T-helper 1 cell treated with Interleukin-12 subunit alpha and Interleukin-12 subunit beta and Interleukin-4 antibody, amounts not matched to agents 30 ng/mL and 1 ng/mL, for 36 hours (primary cell): ENCODE results near the gene ZNHIT6. TPM values are rescaled to one million over a fixed set of nuclear protein-coding genes. Genes with fewer than 3 reads are reported as not detected.

Experiments used
- intact Hi-C: fragments of 100-400 bp; cut with micrococcal nuclease; formaldehyde crosslinking; loops from one replicate; pipeline ENCODE4 v1.15.1; 2024
- total RNA-seq: library from RNA; stranded (reverse); gene quantifications from 2 replicates; pipeline ENCODE4 v1.2.3, GENCODE V29; 2022

The ZNHIT6 gene
- total RNA-seq, 1 donor from 2014 or later: 19.5 TPM

DNA sequence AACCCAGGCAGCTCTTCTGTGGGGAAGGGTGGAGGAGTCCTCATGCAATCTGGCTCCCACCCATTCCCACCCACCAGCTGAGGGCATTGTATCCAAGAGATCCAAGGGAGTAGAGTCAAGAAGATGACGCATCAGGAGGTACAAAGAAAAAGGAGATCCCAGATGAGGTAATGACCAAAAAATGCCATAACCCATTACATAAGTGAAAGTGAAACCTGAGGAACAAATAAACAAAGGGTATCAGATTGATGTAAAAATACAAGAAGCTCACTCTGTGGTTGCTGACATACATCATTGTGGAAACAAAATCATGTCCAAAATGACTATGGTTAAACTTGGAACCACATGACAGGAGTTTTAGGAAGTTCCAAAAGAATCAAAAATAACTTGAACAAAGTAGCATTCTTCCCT, 85.2 kb downstream of the ZNHIT6 start:
- intact Hi-C loops: loop anchor here (2.0 kb wide), 1 partner anchor 86 kb away; the partner anchor contains the start of gene ZNHIT6

DNA sequence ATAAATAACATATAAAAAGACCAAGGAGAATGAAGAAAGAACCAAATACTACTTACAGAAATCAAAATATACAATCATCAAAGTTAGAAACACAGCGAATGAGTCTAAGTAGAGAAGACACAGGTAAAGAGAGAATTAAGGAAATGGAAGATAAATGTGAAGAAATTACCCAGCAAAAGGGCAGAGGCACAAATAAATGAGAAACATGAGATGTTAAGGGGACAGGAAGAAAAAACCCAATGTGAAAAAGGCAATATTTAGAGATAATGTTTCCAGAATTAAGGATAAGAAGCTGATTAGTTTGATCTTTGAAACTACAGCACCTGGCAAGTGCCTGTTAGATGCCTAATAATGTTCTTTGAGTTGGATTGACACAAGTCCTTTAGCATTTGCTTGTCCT, 86.8 kb downstream of the ZNHIT6 start:
- intact Hi-C loops: no loop called here

DNA sequence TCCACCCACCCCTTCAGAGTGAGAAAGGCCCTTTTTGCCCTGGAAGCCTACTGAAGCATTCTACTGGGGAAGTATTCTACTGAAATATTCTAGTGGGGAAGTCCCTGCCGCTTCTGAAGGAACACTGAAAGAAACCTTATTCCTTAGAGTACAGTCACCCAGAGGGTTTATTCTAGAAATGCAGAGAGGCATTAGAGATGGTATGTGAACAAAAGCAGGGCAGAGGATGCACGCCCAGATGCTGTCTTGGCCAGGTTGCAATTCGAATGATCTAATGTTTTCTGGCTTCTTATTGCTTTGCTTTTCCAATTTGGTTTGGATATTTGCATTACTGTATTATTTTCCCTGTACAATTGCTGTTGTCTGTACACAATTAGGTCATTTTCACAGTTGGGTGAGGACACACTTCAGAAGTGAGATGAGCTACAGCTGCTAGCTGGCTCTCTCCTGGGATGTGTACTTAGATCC, 90.6 kb downstream of the ZNHIT6 start:
- intact Hi-C loops: loop anchor here (2.0 kb wide), 1 partner anchor 21 kb away; no protein-coding TSS in a partner anchor

DNA sequence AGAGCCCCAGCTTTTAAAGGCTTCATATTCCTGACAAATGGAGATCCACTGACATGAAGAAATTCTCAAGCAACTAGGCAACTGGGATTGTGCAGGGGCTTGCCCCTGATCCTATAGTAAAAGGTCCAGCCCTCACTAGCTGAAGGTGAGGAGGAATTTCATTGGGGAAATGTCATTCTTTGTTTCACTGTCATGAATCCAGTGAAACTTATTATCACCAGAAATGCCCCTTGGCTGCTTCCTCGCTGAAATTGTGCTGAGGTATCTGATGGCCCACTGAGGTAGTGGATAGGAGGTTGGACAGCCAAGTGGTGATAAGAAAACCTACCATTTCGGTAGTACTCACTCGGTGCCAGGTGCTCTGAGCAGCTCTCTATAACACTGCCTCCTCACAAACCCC, 91.5 kb downstream of the ZNHIT6 start:
- intact Hi-C loops: no loop called here

DNA sequence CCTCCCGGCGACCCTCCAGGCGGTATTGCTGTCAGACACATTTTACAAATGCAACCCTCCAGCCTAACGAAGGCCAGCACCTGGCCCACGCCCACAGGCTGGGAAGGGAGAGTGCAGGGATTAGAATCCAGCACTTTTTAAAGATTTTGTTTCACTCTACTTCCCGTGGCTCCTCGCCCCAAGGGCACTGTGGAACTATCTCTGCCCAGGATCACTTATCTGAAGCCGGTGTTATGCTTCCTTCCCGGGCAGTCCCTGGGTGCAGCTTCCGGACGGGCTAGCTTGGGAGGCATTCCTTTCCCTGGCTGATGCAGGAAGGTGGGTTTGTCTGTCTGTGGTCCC, 91.9 kb downstream of the ZNHIT6 start:
- intact Hi-C loops: no loop called here

DNA sequence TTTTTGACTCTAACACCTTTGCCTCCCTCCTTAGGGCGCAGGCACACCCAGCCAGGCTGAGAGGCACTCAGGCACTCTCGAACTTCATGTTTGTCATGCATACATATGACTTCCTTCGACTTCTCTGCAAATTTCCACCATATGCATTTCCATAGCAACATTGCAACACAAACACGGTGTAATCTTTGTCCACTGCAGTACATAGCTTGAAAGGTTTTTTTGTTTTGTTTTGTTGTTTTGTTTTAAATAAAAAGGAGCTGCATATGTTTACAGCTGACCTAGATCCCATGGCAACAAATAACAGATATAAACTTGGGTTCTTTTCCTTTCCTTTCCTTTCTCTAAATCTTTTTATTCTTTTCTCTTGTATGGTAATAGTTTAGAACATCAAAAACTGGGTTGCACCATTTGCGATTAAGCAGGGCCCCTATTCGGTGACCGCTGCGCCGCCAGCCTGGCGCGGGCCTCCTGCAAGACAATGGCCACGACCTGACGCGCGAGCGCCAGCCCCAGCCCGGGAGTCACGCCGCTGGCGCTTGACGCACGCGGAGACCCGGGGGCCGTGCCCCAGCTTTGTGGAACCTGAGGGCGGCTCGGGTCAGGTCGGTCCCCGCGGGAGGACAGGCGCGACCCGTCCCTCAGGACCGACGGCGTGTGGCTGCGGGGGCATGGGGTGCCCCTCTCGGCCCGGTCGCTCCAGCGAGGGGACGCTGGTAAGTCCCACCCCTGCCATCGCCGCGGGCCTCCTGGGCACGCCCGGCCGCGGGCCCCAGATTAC, 92.5 kb downstream of the ZNHIT6 start:
- intact Hi-C loops: no loop called here

DNA sequence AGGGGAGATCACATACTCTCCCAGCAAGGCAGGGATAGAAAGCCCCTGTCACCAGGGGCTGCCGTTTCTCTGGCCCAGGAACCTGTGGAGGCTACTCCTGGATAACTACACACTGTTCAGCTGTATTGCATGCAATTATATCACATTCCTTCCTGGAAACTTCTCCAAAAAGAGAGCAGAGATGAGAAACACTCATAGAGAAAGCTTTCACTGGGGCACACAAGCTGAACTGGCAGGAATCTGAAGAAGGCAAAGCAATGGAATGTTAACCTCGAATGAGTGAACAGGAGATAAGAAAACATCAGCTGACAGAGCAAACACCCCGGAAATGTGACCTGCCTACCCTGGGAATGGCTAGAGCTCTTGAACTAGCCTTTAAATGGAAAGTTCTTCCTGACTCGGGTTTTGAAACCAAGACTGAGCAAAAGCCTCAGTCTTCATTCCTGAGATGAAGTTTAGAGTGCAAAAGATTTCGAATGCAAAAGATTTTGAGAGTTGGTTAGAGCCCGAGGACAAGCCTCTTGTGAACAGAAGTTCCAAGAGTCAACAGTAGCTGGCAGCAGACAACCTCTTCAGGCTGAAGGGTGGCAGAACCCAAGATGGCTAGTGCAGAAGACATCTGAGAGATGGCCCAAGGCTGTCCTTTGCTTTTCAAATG, 95.4 kb downstream of the ZNHIT6 start:
- intact Hi-C loops: no loop called here

DNA sequence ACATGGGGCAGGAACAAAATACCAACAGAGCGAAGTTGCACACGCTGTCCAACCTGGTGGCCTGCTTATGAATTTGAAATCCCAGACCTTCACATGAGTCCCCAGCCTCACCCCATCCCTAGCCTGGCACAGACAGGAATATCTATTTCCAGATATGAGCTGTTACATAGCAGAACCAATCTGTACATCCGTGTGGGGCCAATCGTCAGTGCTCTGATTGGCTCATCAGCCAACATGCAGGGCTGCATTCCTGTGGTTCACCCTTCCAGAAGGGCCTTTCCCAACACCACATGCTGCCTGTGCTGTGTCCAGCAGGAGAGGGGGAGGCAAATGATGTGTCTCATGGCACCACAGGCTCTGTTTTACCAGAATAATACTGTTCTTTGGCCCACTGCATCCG, 96.4 kb downstream of the ZNHIT6 start:
- intact Hi-C loops: no loop called here

DNA sequence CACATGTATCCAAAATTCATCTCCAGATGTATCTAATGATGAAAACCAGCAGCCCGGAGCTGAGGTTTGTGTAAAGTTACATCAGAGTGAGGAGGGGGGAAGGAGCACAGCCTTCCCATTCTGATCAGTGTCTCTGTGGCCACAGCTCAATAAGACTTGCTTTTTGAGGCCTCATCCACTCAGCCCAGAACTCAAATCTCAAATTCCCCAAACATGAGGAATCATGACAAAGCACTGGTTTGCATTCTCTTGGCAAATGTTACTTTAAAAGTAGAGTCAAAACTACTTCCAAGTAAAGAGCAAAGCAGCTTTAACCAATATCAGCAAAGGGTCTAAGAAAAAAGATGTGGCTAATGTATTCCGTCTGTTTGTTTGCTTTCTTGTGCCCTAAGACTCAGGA, 96.8 kb downstream of the ZNHIT6 start:
- intact Hi-C loops: no loop called here

DNA sequence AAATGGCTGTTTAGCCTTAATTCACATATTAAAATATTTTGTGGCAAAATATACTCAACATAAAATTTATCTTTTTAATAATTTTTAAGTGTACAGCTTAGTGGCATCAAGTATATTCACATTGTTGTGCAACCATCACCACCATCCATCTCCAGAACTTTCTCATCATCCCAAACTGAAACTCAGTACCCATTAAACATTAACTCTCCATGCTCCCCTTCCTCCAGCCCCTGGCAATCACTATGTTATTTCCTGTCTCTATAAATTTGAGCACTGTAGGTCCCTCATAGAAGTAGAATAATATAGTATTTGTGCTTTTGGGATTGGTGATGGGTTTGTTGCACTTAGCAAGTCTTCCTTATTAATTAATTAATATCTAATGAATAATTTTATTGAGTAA, 98.3 kb downstream of the ZNHIT6 start:
- intact Hi-C loops: no loop called here

DNA sequence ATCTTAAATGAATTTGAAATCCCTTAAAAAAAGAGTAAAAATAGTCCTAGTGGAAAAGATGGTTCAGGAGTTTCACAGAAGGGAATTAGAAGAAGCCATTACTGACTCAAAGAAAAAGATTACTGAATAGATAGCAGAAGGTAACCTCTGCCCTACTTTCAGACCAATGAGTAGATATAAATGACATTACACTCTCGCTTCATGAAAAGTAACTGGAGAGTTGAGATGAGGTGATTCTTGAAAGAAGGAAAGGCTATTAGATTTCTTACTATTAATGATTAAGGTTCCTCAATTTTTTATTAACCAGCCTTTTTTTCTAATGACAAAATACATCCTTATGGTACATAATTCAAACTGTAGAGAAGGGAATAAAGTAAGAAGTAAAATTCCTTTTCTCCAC, 99.4 kb downstream of the ZNHIT6 start:
- intact Hi-C loops: no loop called here

DNA sequence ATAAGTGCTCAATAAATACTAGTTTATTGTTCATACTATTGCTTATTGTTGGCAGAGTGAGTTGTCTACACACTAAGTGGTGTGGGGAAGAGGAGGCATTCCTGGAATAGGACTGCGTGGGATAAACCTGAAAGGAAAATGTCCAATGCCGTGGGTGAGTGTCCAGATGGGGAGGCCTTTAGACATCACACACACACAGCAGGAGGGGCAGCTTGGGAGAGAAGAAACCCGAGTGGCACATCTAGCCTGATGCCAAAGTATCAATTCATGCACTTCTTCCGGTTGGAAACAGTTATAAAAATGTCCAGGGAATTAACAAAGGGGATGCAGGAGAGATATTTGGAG, 100.3 kb downstream of the ZNHIT6 start:
- intact Hi-C loops: no loop called here

DNA sequence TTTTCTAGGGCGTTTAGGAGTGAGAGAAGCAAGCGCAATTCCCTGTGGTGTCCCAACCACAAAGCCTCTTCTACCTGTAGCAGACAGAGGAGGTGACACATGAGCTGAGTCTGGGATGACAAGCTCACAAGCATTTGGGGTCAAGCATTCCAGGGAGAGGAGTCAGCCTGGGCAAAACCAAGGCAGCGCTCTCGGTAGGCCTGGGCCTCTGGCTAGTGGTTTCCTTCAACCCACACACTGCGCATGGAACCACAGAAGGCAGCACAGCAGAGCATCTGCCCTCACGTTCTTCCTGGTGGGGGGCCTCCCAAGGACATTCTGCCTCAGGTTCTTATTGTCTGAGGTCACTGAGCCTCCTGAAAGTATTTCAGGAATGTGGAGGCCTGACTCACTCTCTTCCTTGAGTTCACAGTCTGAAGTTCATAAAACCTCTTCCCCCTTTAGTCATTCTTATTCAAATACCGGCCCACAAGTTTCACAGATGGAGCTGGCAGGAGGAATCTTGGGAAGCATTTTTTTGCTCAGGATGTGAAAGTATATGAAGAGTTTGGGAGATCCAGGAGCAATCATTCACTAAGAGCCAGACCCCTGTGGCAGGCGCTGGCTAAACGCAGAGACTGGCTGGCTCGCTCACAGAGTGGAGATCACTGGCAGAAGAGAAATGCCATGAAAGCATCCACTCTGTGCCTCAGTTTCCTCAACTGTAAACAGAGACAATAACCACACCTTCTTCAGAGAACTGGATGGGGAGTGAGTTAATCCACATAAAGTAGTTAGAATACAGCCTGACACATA, 100.9 kb downstream of the ZNHIT6 start:
- intact Hi-C loops: no loop called here

DNA sequence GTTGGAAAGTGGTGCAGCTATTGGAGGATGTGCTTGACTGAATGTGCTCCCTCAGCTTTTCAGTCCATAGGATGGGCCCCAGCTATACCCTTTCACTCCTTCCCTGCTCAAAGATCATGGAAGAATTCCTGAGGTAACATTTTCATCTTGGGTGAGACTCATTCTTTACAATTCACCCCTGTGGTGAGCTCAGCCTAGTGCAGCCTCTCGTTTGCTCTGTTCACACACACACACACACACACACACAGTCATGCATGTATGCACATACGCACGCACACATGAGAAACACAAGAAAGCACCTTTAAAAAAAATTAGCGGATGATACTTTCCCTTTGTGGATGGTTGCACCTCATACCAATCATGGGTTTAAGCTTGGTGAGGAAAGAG, 101.8 kb downstream of the ZNHIT6 start:
- intact Hi-C loops: no loop called here

DNA sequence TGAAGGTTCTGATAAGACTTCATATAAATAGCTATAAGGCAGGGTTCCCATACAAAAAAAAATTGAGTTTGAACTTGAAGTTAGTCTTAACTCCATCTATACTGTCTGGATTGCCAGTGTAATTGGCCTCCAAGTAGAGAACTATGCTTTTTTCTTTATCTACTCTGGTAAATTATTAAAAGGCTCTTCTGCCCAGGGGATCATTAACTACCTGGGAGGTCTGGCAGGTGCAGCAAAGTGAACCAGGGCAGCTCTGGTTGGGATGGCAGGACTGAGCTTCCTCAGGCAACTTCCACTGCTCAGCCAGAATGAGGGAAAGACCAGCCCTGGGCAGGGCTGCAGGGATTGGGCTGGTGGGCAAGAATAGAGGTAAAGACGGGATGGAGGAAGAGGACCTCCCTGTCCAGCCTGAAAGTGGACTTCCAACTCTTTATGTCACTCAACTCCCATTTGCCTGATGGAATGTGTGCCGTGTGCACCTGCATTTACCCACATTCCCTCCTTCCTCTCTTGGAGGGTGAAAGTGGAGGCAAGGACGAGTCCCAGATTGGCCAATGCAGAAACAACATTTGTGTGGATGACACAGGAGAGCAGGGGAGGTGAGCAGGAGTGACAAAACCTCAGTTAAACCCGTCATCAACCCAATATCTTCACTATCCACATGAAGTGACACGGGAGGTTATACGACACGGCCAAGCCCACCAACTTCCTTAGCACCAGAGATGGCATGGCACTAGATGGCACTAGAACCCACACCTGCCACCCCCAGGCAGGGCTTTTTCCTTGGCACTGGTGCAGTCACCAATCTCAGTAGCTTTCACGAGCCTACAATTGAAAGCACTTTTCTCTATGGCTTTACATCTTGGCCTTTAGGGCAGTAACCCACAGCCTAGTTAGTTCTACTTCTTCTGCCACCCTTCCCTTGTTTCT, 102.5 kb downstream of the ZNHIT6 start:
- intact Hi-C loops: no loop called here

DNA sequence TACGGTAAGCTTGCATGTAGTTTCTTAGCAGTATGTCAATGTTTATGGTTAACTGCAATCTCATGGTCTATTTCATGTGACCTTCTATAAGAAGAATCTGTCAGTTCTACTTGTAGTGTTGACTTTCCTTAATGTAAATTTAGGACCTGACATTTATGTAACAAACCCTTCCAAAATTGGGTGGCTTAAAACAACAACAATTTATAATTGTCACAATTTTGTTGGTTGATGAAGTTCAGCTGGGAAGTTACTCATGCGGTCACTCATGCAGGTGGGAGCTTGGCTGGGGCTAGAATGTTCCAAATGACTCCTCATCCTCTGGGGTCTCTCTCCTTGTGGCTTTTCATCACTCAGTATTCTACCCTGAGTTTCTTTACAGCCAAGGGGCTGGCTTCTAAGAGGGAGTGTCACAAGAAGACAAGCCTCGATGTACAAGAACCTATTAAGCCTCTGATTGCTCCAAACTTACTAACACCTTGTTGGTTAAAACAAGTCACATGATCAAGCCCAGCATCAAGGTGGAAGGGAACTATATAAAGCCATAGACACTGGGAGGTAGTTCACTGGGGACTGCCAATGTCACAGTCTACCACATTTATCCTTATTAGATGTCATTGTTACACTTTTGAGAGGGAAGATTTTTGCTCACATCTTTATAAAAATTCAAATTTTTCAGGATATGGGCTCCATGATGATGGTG, 103.8 kb downstream of the ZNHIT6 start:
- intact Hi-C loops: no loop called here

DNA sequence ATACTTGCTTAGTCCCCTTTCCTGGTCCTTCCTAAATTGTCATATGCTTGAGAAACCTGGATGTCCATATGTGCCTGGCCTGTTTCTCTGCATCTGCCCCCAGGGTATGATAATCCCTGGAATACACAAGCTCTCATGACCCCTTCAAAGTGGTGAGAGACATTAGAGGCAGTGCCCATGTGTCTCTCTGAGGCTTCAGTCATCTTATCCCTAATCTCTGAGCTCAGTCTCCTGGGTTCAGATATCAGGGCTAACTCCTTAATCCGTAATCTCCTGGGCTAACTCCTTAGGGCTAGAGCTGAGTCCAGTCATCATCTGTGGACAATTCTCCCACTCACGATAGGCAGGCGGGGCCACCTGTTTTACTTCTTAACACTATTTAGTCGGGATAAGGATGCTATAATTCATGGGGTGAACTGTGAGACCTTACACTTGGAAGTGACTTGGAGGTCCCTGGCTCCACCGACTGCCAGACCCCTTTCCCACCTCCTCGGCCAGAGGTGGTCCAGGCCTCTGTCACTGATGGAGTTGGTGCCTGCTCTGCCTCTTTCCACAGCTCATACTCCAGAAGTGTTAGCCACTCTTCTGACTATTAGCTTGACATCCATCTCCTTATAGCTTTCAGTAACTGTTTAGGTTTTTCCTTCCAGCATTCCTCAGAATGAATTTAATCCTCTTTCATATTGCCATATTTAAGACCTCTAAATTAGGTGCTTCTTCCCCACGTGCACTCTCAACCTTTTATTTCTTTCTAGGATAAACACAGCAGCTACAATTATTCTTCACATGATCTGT, 105.0 kb downstream of the ZNHIT6 start:
- intact Hi-C loops: no loop called here

DNA sequence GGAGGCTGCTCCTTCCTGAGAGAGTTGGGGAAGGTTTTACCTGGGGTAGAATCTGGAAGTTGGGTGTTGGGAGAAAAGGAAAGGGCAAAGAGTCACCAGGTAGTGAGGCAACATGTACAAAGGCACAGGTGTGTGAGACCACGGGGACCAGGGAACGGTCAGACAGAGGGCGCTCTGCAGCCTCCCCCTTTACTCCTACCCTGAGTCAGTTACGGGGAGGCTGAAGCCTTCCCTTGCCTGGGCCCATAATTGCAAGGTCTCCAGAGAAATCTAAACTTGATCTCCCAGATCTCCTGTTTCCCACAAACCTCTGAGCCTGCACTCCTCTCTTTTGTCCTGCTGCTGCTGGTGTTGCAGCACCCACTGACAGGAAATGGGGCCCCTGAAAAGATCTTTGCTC, 105.7 kb downstream of the ZNHIT6 start:
- intact Hi-C loops: no loop called here

DNA sequence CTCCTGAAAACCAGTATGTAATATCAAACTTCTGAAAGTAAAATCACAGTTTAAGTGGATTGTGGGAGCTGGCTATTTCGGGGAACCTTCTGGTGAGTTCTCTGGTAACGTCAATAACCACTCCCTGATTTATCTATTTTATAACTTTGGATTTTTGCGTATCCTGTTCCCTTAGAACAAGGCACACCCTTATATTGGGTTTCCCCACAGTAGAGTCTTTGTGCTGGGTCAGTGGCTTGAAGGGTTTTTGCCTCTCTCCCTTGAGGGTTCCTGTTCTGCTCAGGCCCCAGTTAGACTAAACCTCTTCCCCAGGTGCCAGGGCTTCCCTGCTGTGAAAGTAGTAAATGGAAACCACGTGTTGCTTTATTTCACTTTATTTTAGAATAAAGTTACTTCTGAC, 106.3 kb downstream of the ZNHIT6 start:
- intact Hi-C loops: no loop called here

DNA sequence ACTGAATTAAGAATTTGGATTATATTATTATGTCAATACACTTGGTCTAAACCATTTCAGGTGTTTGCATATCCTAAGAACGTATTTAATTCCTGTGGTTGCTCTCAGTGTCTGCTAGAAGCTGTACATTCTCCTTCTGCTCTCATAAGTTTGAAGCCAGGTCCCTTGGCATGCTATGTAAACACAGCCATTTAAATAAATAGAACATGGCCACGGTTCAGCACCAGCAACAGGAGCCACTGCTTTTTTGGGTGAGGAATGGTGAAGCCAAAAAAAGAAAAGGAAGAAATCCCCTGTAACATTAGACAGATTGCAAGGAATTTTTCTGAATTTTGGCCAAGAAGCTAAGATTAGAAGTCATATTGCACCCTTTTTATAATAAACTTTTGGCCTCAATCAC, 108.6 kb downstream of the ZNHIT6 start:
- intact Hi-C loops: no loop called here
